GM12874 (cell line): ENCODE data around the gene ING3.

ENCODE experiments used
- CTCF ChIP-seq: IDR thresholded peaks from 2 replicates; pipeline ENCODE4 v1.5.1; 2011; ENCODE audit warnings: low read depth, mild to moderate bottlenecking, control low read depth, low read length, moderate library complexity; ENCODE audit not compliant: insufficient read depth

ING3 gene

GRCh38 chr7:120939345-120939744 lies 11.2 kb upstream of the ING3 start:
- no peak for TF ChIP-seq CTCF

DNA sequence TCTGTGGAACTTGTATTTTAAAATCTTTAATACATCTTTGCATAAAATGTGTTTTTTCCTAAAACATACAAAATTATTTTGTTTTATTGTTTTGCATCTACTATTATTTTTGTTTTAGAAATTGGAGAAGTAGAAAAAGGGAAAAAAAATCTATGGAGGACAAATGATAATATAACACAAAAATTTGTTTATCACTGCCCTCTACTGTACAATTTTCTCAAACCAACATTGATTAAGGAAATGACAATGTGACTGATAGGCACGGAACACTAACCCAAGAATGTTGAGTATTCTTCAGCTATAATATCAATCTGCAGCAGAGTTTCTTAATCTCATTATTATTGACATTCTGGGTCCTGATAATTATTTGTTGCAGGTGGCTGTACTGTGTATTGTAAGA lies 9.5 kb upstream of the ING3 start:
- TF ChIP-seq CTCF, result no peak

GRCh38 chr7:120941856-120942255 lies 8.7 kb upstream of the ING3 start:
- TF ChIP-seq CTCF, result no peak

DNA sequence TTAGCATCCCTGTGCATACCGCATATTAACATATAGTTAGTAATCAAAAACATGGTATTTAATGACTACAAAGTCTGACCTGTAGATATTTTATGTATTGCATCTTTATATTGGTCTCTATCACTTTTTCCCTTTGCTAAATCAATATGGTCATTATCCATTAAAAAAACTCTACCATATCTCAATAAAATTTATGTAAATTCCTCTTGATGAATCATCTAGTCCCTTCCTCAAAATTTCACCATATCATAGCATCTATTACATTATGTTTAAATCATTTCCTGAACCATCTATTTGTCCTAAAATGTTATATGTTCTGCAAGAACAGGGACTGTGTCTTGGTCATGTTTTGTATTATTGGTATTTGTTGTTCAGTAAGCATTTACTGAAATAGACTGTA lies 7.7 kb upstream of the ING3 start:
- TF ChIP-seq CTCF, result no peak

DNA sequence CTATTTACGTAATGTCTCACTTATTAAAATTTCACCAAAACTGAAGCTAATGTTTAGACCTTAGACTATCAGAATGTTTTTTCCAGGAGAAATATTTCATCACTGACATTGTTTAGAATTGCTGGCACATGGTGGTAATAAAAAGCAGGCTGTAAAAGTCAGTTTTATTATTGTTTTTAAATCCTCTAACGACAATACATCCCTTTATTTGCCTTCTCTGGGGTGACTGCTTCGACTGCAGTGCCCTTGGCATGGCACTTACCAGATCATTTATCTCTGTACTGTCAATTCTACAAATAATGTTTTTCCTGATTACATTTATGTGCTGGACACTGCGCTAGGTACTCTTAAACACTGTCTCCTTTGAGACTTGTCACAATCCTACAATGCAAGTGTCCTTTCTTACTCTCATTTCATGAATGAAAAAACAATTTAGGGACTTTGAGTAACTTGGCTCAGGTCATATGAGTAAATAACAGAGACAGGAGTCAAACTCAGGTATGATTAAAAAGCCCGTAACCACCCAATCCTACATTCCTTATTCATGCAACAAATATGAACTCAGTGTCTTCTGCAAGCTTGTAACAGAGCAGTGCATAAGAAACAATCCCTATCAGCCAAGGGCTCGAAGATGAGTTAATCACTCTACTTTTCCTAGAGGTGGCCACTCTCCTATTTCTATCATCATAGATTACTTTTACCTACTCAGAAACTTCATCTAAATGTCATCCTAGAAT lies 5.6 kb upstream of the ING3 start:
- no peak for TF ChIP-seq CTCF

DNA sequence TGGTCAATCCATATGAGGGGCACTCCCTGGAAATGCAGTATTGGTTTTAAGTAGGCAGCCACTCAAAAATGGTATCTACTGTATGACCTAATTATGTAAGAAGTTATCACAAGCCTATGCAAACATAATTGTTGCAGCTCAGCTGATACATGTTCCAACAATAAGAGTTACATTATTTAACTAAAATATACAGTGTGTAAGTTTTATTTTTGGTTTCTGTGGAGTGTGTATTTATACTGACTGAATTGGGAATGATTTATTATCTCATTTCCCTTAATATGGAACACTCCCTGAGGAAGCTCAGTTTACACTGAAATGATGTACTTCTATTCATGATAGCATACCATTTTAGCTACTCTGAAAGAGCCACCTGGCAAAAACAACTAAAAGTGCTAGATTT lies 2.6 kb upstream of the ING3 start:
- no peak for TF ChIP-seq CTCF

DNA sequence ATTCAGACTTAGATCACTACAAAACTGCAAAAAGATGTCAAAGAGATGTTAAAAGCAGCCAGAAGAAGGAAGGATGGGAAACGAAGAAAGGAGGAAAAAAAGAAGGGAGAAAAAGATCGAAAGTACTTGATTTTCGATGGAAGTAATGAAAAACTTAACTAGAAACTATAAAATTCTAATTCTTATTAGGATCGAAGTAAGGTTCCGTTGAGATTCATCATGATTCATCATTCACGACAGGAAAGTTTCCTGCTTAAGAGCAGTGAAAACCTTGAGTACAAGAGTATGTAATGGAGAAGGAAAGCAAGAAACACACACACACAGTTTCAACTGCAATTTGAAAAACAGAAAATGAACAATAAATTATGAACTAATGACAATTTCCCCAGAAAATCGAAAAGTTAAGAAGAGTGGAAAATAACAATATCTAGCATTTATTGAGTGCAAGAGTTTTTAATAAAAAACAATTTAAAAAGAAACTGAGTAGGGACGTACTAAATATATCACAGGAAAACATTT lies 1.1 kb upstream of the ING3 start:
- TF ChIP-seq CTCF, result no peak
